ENCODE measurements around the gene GLT6D1. TPM values are rescaled to one million over a fixed set of nuclear protein-coding genes. Genes with fewer than 3 reads are reported as not detected.

Gene GLT6D1
- total RNA-seq, 1 experiment from 2014 or later = not detected

DNA sequence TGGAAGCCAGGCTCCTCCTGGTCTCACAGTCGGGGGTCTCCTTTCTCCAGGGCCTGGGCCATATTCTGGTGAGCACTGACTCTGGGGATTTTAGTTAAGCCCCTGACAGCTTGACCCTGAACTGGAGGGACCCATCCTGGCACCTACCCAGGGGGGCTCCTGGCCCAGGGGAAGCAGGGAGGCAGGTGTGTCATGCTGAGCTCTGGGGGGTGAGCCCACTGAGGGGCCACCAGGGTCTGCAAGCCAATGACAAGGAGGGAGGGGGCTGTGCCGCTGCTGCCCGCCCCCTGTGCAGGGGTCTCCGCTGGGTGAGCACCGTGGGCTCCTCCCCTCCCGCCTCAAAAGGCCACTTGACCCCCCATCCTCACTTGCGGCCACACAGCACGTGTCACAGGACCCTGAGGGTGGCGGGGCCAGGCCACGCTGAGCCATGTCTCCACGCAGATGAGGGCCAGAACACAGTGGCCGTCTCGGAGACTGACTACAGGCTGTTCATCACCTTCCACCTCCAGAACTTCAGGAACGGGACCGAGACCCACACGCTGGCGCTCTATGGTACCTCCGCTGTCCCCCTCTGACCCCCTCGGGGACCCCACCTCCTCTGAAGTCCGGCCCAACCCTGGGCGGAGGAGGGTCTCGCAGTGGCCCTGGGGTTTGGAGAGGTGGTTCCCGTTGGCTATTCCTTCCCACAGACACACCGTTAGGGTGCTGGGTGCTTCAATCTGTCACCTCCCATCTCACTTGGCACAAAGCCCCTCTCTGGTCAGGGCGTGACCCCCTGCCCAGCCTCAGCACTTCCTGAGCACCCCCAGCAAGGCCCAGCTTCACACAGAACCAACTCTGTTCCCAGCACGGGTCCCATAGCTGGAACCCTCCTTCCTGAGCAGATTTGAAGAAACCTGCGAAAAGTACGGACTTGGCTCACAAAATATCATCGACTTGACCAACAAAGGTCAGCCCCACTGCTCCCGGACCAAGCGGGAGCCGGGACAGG, 25.8 kb upstream of the GLT6D1 start:
- no peaks in the 10 kb centered on the region for H3K36me3 ChIP-seq (ENCODE audit: low read depth)
- intact Hi-C loops (cut with micrococcal nuclease; ENCODE audit: unreplicated experiment) = no loop called here
- no peak overlapping the region for H2AFZ ChIP-seq
- H3K27ac ChIP-seq = no peak overlapping the region
- TF ChIP-seq EZH2 (IDR thresholded peaks at IDR 0.05; ENCODE audit: low read depth) = no peak
- no peaks in the 10 kb centered on the region for H3K79me2 ChIP-seq (ENCODE audit: low read depth)
- no peaks in the 10 kb centered on the region for H3K4me1 ChIP-seq (replicated peaks; ENCODE audit: insufficient read depth)
- H3K4me3 ChIP-seq = no peak overlapping the region
- H3K9me3 ChIP-seq (ENCODE audit: insufficient read depth, low read depth) = no peaks in the 10 kb centered on the region
- ChIA-PET POLR2A (ENCODE audit: unreplicated experiment) (no interaction called here), CTCF (no interaction called here)
- BruUV-seq (replicated peaks) = no TSS peak
- H3K9me2 ChIP-seq (ENCODE audit: insufficient read depth) = no peaks in the 10 kb centered on the region
- no peaks in the 10 kb centered on the region for H4K20me1 ChIP-seq (ENCODE audit: insufficient read depth)
- peaks cover 92% of the 10 kb centered on the region for H3K27me3 ChIP-seq (ENCODE audit: insufficient read depth, low read depth)
- no peak for DNase-seq
- no peak overlapping the region for H3K4me2 ChIP-seq
- H3F3A ChIP-seq (ENCODE audit: insufficient read depth, low read depth) = no peaks in the 10 kb centered on the region

DNA sequence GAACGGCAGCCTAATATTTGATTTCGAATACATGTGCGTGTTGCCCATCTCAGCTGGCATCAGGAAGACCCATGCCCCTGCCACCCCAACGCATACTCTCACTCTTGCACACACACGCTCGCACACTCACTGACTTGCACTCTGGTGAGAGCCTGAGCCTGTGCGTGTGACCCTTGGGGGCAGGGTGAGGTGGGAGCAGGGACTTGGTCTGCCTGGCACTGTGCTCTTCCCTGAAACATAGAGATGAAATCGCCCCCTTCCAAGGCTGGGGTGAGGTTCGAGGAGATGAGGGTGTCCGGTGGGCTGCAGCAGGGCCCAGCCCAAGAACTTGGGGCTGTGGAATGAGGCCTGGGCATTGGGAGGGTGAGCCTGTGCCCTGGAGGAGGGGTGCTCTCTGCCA, 24.9 kb upstream of the GLT6D1 start:
- ChIA-PET POLR2A (ENCODE audit: unreplicated experiment) (no interaction called here), CTCF (no interaction called here)
- Histone ChIP-seq H3K36me3 (ENCODE audit: low read depth) (no peaks in the 10 kb centered on the region), H3K27me3 (ENCODE audit: insufficient read depth, low read depth) (peaks cover 92% of the 10 kb centered on the region), H3K4me3 (no peak overlapping the region), H3K4me2 (no peak overlapping the region), H4K20me1 (ENCODE audit: insufficient read depth) (no peaks in the 10 kb centered on the region), H3K79me2 (ENCODE audit: low read depth) (no peaks in the 10 kb centered on the region), H3K9me3 (ENCODE audit: insufficient read depth, low read depth) (no peaks in the 10 kb centered on the region), H3K27ac (no peak overlapping the region), H3F3A (ENCODE audit: insufficient read depth, low read depth) (no peaks in the 10 kb centered on the region), H3K9me2 (ENCODE audit: insufficient read depth) (no peaks in the 10 kb centered on the region), H3K4me1 (replicated peaks; ENCODE audit: insufficient read depth) (no peaks in the 10 kb centered on the region), H2AFZ (no peak overlapping the region)
- no TSS peak for BruUV-seq (replicated peaks)
- TF ChIP-seq EZH2 (IDR thresholded peaks at IDR 0.05; ENCODE audit: low read depth) = no peak
- TF ChIP-seq, protein P1, sequence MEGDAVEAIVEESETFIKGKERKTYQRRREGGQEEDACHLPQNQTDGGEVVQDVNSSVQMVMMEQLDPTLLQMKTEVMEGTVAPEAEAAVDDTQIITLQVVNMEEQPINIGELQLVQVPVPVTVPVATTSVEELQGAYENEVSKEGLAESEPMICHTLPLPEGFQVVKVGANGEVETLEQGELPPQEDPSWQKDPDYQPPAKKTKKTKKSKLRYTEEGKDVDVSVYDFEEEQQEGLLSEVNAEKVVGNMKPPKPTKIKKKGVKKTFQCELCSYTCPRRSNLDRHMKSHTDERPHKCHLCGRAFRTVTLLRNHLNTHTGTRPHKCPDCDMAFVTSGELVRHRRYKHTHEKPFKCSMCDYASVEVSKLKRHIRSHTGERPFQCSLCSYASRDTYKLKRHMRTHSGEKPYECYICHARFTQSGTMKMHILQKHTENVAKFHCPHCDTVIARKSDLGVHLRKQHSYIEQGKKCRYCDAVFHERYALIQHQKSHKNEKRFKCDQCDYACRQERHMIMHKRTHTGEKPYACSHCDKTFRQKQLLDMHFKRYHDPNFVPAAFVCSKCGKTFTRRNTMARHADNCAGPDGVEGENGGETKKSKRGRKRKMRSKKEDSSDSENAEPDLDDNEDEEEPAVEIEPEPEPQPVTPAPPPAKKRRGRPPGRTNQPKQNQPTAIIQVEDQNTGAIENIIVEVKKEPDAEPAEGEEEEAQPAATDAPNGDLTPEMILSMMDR (conservative IDR thresholded peaks at IDR 0.05) = no peak
- DNase-seq = no peak
- intact Hi-C loops (cut with micrococcal nuclease; ENCODE audit: unreplicated experiment) = no loop called here

DNA sequence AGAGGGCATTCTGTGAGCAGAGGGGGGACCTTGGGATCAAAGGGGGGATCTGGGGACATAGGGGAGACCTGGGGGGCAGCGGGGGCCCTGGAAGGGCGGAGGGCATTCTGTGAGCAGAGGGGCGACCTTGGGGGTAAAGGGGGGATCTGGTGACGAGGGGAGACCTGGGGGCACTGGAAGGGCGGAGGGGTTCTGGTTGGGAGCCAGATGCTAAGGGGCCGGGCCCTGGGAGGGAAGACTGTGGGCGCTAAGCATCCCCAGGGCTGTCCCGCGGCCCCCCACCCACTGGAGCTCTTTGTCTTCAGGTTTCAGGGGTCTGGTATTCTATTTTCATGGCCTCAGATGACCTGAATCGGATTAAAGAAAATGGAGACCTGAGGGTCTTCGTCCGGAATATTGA, 24.5 kb upstream of the GLT6D1 start:
- Histone ChIP-seq H3K9me2 (ENCODE audit: insufficient read depth) (no peaks in the 10 kb centered on the region), H3K27ac (no peak overlapping the region), H2AFZ (no peak overlapping the region), H3K4me1 (replicated peaks; ENCODE audit: insufficient read depth) (no peaks in the 10 kb centered on the region), H3K79me2 (ENCODE audit: low read depth) (no peaks in the 10 kb centered on the region), H3F3A (ENCODE audit: insufficient read depth, low read depth) (no peaks in the 10 kb centered on the region), H3K4me2 (no peak overlapping the region), H3K36me3 (ENCODE audit: low read depth) (no peaks in the 10 kb centered on the region), H4K20me1 (ENCODE audit: insufficient read depth) (no peaks in the 10 kb centered on the region), H3K9me3 (ENCODE audit: insufficient read depth, low read depth) (no peaks in the 10 kb centered on the region), H3K27me3 (ENCODE audit: insufficient read depth, low read depth) (peaks cover 92% of the 10 kb centered on the region), H3K4me3 (no peak overlapping the region)
- BruUV-seq (replicated peaks) = no TSS peak
- TF ChIP-seq, protein P1 (conservative IDR thresholded peaks at IDR 0.05) = no peak
- TF ChIP-seq EZH2 (IDR thresholded peaks at IDR 0.05; ENCODE audit: low read depth) = no peak
- ChIA-PET CTCF (no interaction called here), POLR2A (ENCODE audit: unreplicated experiment) (no interaction called here)
- DNase-seq = no peak
- intact Hi-C loops (cut with micrococcal nuclease; ENCODE audit: unreplicated experiment) = no loop called here

Data from PC-9 (cell line).